8988T (cell line): Measurements from ENCODE around the gene GLIS2.
A peak's percentile ranks its signal among the peaks of the same experiment; 100 is the strongest.

Experiments
- DNase-seq: peaks from one replicate; pipeline ENCODE4 v3.0.0; 2011

Gene GLIS2

DNA sequence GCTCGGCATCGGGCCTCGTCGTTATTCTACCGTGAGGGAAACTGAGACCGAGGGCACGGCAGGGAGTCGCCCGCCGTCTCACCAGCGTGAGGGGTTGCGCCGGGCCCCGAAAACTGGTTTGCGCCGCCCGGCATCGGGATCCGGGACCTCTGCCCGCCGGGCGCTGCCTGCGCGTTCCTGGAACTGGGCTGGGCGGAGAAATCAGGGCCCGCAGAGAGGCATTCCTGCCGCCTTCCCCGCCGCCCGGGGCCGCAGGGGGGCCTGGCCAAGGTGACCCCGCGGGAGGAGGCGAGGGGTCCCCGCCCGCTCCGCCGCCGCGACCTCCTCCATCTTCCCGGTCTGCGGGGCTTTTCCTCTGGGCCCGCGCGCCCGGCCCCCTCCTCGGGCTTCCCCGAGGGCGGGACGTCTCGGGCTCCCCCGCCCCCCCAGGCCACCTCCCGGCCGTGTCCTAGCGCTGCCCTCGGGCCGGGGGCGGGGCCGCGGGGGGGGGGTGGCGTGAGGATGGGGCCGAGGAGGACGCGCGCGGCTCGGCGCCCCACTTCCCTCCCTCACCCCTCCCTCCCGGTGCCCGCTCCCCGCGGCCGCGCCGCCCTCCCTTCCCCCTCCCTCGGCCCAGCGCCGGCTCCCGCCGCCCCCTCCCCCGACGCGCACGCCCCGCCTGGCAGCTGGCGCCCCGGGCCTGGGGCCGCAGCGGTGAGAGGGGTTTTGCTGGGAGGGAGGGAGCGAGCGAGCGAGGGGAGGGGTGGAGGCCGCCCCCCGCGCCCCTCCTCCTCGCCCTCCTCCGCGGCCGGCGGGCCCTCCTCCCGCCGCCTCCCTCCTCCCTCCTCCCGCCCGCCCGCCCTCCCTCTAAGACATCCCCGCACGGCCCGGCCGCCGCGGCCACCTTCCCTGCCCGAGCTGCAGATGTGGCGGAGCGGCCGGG, at the start of gene GLIS2:
GLIS2 (plus strand) TSS at position 882 of the 922 bp plus-strand sequence. CDS start 16,214 bp downstream, outside the sequence.
- peak; percentile 79 for DNase-seq

DNA sequence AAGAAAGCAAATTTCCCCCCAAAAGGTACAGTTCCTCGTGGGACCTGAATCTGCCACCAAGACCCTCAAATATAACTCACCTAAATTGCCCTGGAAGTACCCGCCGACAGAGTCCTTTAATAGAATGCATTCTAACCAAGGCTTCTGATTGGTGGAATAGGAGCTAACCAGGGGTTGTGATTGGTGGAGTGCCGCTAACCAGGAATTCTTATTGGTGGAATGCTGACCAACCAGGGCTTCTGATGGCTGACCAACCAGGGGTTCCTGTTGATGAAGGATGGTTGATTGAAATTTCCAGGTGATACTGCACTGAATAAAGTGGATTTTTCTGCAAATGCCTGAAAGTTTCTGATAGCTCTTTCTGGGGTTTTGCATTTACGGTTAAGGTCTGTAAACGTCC, 49.5 kb upstream of the GLIS2 start:
- DNase-seq = no peak

DNA sequence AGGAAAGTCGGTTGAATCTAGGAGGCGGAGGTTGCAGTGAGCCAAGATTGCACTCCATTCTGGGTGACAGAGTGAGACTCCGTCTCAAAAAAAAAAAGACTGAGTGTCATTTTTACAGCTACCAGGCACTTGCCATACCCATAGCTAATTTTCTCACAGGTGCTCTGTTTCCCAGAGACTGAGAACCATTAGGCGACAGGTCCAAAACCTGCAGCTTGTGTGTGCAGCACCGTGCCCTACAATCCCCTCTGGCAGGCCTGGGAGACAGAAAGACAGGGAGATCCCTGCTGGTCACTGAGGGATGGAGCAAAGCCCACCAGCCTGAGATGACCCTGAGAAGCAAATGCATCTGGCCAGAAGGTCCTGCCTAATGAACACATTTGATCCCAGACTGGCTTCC, 45.8 kb upstream of the GLIS2 start:
- no peak for DNase-seq

DNA sequence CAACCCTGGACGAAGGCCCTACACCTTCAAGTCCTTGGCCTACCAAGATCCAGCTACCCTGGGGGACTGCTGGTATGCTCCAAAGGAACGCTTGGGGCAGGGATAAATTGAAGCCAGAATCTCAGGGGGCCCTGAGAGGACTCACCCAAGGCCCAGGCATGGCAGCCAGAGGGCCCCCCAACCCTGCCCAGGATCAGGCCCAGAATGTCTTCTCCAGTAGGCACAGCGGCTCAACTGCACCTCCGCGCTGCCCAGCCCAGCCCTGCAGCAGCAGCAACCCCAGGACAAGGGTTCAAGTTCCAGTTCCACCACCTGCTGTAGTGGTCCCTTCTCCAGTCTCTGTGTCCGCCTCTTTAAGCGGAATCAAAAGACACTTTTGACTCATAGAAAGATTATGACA, 45.3 kb upstream of the GLIS2 start:
- DNase-seq = no peak

GRCh38 chr16:4271176-4272113, 44.4 kb upstream of the GLIS2 start:
- DNase-seq = peak; percentile 78

DNA sequence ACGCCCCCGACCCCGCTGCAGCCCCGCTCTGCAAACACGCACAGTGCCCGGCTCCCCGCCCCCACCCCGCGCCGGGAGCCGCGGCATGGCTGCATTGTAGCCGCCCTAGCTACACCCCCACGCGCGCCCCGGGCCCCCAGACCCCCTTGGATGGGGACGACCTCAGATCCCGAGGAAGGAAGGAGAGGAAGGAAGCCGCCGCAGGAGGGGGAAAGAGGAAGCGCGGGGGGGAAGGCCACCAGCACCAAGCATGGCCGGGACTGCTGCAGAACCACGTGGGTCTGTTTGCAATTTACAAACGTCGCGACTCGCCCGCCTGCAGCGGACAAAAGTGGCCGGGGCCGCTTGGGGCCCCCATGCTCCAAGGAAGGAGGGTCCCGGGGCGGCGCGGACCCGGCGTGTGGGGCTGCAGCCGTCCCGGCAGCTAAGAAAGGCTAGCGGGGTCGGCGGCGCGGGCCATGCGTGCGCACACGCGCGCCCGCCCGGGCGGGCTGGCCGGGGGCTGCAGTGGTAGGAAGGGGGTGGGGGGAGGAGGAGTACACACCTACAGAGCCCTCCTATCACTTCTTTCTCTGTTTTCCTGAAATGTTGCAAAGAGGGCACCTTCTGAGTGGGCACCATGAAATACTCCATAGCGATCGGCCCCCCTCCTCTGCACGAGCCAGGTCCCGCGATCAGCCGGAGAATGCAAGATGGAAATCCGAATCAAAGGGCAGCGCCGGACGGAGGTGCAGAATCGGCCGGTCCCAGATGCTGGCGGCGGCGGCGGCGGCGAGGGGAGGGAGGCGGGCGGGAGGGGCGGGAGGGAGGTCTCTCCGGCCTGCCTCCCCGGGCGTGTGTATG, 43.5 kb upstream of the GLIS2 start:
- peak; percentile 67 for DNase-seq

DNA sequence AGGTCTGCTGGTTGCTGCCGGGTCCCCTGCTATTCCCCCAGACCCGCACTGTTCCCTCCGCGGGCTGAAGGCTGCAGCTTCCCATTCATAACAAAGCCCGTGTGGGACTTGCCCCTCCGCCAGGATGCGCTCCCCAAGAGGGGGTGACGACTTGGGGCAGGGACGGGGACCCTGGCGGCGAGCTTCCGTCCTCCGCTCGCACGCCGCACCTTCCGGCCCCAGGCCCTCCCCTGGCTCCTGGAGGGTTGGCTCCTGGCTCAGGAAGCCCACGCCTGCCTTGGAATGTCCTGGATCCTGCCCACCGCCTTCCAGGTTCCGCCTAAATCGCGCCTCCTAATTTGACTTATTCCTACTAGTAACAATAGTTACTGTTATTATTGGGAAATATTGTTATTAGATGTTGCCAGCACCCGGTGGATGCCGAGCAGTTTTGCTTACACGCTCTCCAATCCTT, 42.0 kb upstream of the GLIS2 start:
- peak; percentile 68 for DNase-seq

DNA sequence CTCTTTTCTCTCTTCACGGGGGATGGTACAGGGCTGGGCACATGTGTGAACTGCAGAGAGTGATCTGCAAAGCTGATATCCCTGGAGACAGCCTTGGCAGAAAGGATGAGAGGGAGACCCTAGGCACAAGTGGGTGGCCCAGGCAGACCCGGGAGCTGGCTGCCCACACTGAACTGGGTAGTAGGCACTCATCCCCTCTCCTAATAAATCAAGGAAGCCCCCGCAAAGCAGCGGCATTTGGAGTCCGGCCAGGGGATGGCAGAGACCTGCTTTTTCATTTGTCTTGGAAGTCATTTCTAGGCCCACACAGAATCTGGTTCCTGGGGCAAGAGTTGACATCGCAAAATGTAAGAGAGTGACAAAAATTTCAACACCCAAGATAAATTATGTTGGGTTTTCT, 40.0 kb upstream of the GLIS2 start:
- DNase-seq = no peak

DNA sequence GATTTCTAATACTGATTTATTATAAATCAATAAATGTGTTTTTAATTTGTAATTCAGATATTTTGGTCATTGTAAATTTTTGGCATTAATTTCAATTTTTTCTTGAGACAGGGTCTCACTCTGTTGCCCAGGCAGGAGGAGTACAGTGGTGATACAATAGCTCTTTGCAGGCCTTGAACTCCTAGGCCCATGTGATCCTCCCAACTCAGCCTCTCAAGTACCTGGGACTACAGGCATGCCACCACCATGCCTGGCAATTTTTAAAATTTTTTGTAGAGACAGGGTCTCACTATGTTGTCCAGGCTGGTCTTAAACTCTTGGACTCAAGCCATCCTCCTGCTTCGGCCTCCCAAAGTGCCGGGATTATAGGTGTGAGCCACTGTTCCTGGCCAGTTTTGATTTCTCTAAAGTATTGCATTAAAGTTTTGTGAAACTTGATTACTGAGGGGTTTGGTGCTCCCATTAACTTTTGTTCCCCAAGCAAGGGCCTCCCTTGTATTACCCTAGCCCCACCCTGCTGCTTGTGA, 37.8 kb upstream of the GLIS2 start:
- no peak for DNase-seq

GRCh38 chr16:4280625-4281024, 35.2 kb upstream of the GLIS2 start:
- DNase-seq = no peak

GRCh38 chr16:4283441-4283840, 32.4 kb upstream of the GLIS2 start:
- DNase-seq = no peak

- no peak for DNase-seq
These were observed 31.9 kb upstream of the GLIS2 start for GRCh38 chr16:4283939-4284338.

GRCh38 chr16:4285167-4285566, 30.7 kb upstream of the GLIS2 start:
- DNase-seq = no peak

DNA sequence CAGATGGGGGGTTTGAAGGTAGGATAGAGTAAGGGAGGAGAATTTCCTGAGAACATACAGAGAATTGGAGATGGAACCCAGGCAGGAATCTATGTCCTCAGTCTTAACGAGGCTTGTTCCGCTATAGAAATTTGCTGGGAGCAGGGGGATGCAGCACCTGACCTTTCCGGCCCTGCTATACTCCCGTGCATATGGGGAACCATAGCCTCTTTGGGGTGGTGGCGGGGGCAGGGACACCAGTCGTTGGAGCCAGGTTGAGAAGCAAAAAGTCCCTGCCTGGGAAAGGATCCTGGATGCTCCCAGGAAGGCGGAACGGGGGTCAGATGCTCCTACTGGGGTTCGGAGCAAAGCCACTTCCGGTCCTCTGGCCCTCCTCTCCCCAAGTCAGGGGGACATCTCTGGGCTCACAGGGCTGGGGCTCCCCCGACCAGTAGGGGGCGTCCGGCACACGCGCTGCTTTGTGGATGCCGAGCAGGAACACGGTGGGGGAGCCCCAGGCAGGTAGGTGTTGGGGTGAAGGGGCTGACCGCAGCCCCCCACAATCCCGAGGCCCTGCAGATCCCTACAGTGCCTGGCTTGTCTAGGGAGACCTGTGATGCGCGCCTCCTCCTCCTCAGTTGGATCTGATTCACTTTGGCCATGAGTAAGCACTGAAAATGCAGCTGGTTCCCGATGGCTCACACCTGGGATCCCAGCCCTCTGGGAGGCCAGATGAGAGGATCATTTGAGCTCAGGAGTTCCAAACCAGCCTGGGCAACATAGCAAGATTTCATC, 27.5 kb upstream of the GLIS2 start:
- DNase-seq = no peak

DNA sequence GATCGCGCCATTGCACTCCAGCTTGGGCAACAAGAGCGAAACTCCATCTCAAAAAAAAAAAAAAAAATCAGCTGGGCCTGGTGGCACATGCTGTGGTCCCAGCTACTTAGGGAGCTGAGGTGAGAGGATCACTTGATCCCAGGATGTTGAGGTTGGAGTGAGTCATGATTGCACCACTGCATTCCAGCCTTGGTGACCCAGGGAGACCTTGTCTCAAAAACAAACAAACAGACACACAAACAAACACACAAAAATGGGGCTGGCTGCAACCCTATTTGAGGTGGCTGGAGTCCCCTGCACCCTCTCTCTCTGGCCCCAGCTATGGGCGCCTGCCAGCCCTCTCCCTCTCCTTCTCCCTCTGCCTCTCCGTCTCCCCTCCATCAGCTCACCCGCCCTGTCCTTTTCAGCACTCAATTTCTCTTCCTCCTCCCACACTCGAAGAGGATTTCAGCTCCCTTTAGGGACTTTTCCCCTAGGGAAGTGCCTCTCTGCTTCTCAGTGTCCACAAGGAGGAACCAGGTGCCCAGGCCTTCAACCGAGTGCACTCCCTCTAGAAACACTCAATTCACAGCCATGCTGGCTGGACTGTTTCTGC, 25.5 kb upstream of the GLIS2 start:
- DNase-seq = no peak

DNA sequence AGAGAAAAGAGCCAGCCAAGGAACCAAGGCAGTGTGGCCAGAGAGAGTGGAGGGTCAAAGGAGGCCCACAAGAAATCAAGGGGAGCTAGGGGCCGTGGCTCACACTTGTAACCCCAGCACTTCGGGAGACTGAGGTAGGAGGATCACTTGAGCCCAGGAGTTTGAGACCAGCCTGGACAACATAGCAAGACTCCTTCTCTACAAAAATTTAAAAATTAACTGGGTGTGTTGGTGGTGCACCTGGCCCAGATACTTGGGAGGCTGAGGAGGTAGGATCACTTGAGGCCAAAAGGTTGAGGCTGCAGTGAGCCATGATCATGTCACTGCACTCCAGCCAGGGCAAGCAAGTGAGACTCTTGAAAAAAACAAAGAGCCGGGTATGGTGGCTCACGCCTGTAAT, 24.2 kb upstream of the GLIS2 start:
- DNase-seq = no peak

- DNase-seq = no peak
These were observed 22.6 kb upstream of the GLIS2 start for GRCh38 chr16:4293181-4293716.

- DNase-seq = no peak
These were observed 21.9 kb upstream of the GLIS2 start for GRCh38 chr16:4293822-4294457.

DNA sequence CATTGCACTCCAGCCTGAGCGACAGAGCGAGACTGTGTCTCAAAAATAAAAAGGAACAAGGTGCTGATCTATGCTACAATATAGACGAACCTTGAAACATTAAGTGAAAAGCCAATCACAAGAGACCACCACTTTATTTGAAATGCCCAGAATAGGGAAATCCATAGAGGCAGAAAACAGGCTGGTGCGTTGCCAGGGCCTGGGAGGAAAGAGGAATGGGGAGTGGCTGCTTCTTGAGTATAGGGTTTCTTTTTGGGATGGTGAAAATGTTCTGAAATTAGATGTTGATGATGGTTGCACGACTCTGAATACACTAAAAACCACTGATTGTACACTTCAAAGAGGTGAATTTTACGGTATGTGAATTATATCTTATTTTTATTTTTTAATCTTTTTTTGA, 20.3 kb upstream of the GLIS2 start:
- DNase-seq = no peak

- no peak for DNase-seq
These were observed 18.4 kb upstream of the GLIS2 start for GRCh38 chr16:4297480-4297879.
